ENCODE data around the gene ZBTB25. TPM values are rescaled to one million over a fixed set of nuclear protein-coding genes. Genes with fewer than 3 reads are reported as not detected.

The ZBTB25 gene
- total RNA-seq, 1 donor from 2014 or later: 11.3 TPM

DNA sequence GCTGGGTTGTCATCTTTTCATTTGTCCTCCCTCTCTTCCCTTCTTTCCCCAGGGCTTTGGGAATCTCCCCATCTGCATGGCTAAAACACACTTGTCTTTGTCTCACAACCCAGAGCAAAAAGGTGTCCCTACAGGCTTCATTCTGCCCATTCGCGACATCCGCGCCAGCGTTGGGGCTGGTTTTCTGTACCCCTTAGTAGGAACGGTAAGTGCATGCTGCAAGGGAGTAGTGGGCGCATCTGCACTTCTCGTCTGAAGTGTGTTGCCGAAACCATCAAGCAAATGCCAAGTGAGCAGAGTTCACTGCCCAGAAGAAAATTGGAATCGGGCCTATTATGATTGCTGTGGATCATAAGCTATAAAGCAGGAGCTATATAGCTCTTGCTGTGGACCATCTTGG, 49.0 kb downstream of the ZBTB25 start:
- no peak for DNase-seq (ENCODE audit: extremely low spot score, unreplicated experiment)
- TF ChIP-seq, protein P1, sequence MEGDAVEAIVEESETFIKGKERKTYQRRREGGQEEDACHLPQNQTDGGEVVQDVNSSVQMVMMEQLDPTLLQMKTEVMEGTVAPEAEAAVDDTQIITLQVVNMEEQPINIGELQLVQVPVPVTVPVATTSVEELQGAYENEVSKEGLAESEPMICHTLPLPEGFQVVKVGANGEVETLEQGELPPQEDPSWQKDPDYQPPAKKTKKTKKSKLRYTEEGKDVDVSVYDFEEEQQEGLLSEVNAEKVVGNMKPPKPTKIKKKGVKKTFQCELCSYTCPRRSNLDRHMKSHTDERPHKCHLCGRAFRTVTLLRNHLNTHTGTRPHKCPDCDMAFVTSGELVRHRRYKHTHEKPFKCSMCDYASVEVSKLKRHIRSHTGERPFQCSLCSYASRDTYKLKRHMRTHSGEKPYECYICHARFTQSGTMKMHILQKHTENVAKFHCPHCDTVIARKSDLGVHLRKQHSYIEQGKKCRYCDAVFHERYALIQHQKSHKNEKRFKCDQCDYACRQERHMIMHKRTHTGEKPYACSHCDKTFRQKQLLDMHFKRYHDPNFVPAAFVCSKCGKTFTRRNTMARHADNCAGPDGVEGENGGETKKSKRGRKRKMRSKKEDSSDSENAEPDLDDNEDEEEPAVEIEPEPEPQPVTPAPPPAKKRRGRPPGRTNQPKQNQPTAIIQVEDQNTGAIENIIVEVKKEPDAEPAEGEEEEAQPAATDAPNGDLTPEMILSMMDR (conservative IDR thresholded peaks at IDR 0.05): no peak
- H3K4me3 Mint-ChIP-seq: no peak overlapping the region
- H3K36me3 Mint-ChIP-seq: peaks cover 31% of the 10 kb centered on the region
- no peaks in the 10 kb centered on the region for H3K27me3 Mint-ChIP-seq
- no peaks in the 10 kb centered on the region for H3K4me1 Mint-ChIP-seq (ENCODE audit: unreplicated experiment)
- H3K27ac Mint-ChIP-seq: no peak overlapping the region
- H3K9me3 Mint-ChIP-seq: no peaks in the 10 kb centered on the region

DNA sequence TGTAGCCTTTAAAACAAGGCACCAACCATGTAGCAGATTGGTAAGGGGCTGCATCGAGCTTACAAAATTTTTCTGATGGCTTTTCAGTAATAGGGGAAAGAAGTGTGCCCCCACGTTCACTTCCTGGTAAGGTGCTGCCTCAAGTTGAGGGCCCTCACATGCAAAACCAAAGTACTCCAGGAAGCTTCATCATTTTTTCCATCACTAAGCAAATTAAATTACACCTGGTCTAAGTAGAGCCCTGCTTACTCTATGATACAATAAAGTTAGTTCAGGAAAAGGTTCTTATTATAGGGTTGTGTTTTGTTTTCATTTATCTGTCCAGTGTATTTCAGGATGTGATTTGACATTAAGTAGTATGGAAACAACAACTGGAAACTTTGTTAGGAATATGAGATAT, 53.4 kb downstream of the ZBTB25 start:
- Mint-ChIP-seq H3K27ac (no peak overlapping the region), H3K9me3 (no peaks in the 10 kb centered on the region), H3K4me1 (ENCODE audit: unreplicated experiment) (peaks cover 5% of the 10 kb centered on the region), H3K4me3 (no peak overlapping the region), H3K36me3 (peaks cover 22% of the 10 kb centered on the region), H3K27me3 (no peaks in the 10 kb centered on the region)
- DNase-seq (ENCODE audit: extremely low spot score, unreplicated experiment): no peak
- TF ChIP-seq, protein P1 (conservative IDR thresholded peaks at IDR 0.05): no peak

DNA sequence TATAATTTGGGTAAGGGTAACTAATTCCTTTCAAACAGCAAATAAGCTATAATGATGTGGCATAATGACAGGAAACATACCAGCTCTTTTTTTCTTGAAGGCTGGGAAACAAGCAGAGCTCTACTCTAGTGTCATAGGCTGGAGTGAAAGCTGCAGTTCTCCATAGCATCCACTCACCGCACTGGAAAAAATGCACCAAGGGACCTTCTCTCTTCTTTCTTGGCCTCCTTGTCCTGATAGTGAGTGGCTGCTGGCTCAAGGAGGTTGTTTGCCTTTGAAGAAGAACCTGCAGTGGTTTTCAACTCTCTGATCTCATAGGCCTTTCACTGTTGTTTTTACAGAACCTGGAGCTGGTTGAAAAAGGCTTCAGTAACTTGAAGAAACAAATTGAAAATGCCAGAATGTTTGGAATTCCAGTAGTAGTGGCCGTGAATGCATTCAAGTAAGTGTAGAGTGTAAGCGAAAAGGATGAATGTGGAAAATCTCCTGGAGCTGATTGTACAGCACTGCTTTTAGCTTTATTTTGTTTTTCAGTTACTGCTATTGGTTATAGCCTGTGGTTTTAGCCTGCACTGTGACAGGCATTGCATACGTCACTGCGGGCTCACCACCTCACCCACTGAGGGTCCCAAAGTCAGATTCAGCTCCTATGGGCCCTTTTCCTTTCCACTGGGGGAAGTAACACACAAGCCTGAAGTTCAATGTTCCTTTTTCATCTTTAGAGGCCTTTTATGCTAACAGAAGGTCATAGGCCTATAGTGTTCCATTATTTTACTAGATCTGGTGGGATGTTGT, 55.6 kb downstream of the ZBTB25 start:
- no peaks in the 10 kb centered on the region for H3K9me3 Mint-ChIP-seq
- H3K4me1 Mint-ChIP-seq (ENCODE audit: unreplicated experiment): peaks cover 14% of the 10 kb centered on the region
- H3K27ac Mint-ChIP-seq: no peak overlapping the region
- TF ChIP-seq, protein P1 (conservative IDR thresholded peaks at IDR 0.05): no peak
- H3K4me3 Mint-ChIP-seq: no peak overlapping the region
- no peaks in the 10 kb centered on the region for H3K27me3 Mint-ChIP-seq
- DNase-seq (ENCODE audit: extremely low spot score, unreplicated experiment): no peak
- H3K36me3 Mint-ChIP-seq: peaks cover 18% of the 10 kb centered on the region

DNA sequence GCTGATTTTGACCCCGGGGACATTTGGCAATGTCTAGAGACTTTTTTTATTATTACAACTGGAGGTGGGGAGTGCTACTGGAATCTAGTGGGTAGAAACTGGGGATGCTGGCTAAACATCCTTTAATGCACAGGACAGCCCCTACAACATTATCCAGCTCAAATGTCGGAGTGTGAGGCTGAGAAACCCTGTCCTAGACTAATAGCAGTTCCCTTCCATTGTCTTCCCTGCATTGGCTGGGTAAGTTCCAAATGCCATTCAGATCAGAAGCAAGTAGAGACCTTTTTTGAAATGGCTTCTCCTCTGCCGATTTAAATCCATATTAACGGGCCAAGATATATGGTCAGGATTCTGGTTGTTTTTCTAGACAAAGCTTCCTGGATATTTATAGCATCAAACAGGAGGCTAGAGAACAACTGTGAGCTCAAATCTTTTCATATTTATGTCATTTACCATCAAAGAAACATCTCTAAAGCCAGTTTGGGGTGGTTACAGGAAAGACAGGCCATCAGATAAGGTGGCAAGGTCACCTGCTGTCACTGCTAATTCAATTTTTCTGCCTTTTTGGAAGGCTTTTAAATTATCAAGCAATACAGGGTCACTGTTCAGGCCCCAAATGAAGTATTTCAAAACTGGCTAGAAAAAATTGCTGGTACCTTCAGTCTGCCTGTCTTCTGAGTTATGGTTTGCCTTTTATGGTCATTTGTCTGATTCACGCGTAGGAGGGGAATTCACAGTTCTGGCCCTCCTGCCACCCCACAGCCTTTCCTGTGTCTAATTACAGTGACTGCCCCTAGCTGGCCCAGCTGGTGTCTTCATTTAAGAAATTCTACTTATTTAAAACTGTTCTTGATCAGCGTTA, 58.4 kb downstream of the ZBTB25 start:
- Mint-ChIP-seq H3K36me3 (peaks cover 27% of the 10 kb centered on the region), H3K27ac (peak overlapping the region; percentile 75), H3K4me1 (ENCODE audit: unreplicated experiment) (peaks cover 14% of the 10 kb centered on the region), H3K4me3 (no peak overlapping the region), H3K27me3 (no peaks in the 10 kb centered on the region), H3K9me3 (no peaks in the 10 kb centered on the region)
- TF ChIP-seq, protein P1 (conservative IDR thresholded peaks at IDR 0.05): no peak
- no peak for DNase-seq (ENCODE audit: extremely low spot score, unreplicated experiment)

DNA sequence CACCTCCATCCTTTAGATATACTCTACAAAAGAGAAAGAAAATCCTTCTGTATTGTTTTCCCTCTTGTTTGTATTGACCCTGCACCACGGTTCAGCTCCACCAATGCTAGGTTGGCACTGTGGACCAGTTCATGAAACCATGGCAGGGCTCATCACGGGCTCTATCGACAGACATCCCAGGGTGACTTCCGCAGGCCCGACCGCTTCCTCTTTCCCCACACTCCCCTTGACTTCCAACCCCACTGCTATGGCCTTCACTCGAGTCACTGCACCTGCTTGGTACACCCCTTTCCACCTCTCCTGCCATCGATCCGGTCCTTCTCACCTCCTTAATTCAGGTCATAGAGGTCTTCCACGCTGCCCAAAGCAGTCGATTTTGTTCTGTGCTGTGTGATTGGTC, 59.5 kb downstream of the ZBTB25 start:
- no peak for DNase-seq (ENCODE audit: extremely low spot score, unreplicated experiment)
- Mint-ChIP-seq H3K4me1 (ENCODE audit: unreplicated experiment) (peaks cover 14% of the 10 kb centered on the region), H3K36me3 (peaks cover 30% of the 10 kb centered on the region), H3K27ac (no peak overlapping the region), H3K27me3 (no peaks in the 10 kb centered on the region), H3K9me3 (no peaks in the 10 kb centered on the region), H3K4me3 (no peak overlapping the region)
- TF ChIP-seq, protein P1 (conservative IDR thresholded peaks at IDR 0.05): no peak
